Measurements from ENCODE around the gene RIPK4. TPM values are rescaled to one million over a fixed set of nuclear protein-coding genes. Genes with fewer than 3 reads are reported as not detected.

Gene RIPK4
- total and polyA plus RNA-seq, 2 of the 13 experiments (the other 11 are each of a cell fraction or from before 2014, with no cell fraction given), result 3.1 to 4.9 TPM

GRCh38 chr21:41750532-41751151 lies 16.2 kb downstream of the RIPK4 start (continued):
- TF ChIP-seq ZBTB7B (CRISPR knock-in tag; IDR thresholded peaks at IDR 0.05) (peak; percentile 97), REST (IDR thresholded peaks at IDR 0.05; ENCODE audit: borderline replicate concordance in 1 of 2, low read depth in 1 of 2, low read length in 2 of 2) (no peak; a peak in 1 of 4 replicates), SATB2 (CRISPR knock-in tag; IDR thresholded peaks at IDR 0.05) (no peak), ARNTL (CRISPR knock-in tag; IDR thresholded peaks at IDR 0.05) (0 out of 2 replicates have a peak, but pooled peaks have one; percentile 52), ZNF558 (CRISPR knock-in tag; IDR thresholded peaks at IDR 0.05; ENCODE audit: borderline replicate concordance) (no peak), RERE (CRISPR knock-in tag; IDR thresholded peaks at IDR 0.05; ENCODE audit: low read depth) (0 out of 2 replicates have a peak, but pooled peaks have one; percentile 41), HNRNPL (IDR thresholded peaks at IDR 0.05; ENCODE audit: low read depth, low read length) (no peak), SP4 (CRISPR knock-in tag; IDR thresholded peaks at IDR 0.05) (no peak), GABPB1 (CRISPR knock-in tag; IDR thresholded peaks at IDR 0.05) (peak; percentile 32; the same call in 1 of the 2 replicates), MAFG (CRISPR knock-in tag; IDR thresholded peaks at IDR 0.05) (no peak), RFX3 (CRISPR knock-in tag; IDR thresholded peaks at IDR 0.05) (no peak), POLR2AphosphoS2 (IDR thresholded peaks at IDR 0.05; ENCODE audit: low read depth, low read length) (no peak), IKZF1 (IDR thresholded peaks at IDR 0.05) (no peak), GZF1 (CRISPR knock-in tag; IDR thresholded peaks at IDR 0.05) (no peak), ZNF160 (CRISPR knock-in tag; IDR thresholded peaks at IDR 0.05) (no peak), TARDBP (CRISPR knock-in tag; IDR thresholded peaks at IDR 0.05) (peak; percentile 85), ZNF207 (IDR thresholded peaks at IDR 0.05; ENCODE audit: borderline replicate concordance) (no peak), ARID3A (IDR thresholded peaks at IDR 0.05; ENCODE audit: low read depth, low read length) (no peak), ZNF768 (CRISPR knock-in tag; IDR thresholded peaks at IDR 0.05) (no peak; the same call in 1 of the 2 replicates), TCF7 (IDR thresholded peaks at IDR 0.05; ENCODE audit: low read depth) (no peak), HOXA7 (CRISPR knock-in tag; IDR thresholded peaks at IDR 0.05) (no peak), RAD21 (CRISPR knock-in tag; IDR thresholded peaks at IDR 0.05) (no peak)
